IPS-NIHi11 (cell line): ENCODE measurements around the gene SPTBN1.

Source experiments
- DNase-seq: peaks from one replicate; pipeline ENCODE4 v3.0.0; 2012; ENCODE audit warnings: mixed read lengths, low spot score

The SPTBN1 gene

DNA sequence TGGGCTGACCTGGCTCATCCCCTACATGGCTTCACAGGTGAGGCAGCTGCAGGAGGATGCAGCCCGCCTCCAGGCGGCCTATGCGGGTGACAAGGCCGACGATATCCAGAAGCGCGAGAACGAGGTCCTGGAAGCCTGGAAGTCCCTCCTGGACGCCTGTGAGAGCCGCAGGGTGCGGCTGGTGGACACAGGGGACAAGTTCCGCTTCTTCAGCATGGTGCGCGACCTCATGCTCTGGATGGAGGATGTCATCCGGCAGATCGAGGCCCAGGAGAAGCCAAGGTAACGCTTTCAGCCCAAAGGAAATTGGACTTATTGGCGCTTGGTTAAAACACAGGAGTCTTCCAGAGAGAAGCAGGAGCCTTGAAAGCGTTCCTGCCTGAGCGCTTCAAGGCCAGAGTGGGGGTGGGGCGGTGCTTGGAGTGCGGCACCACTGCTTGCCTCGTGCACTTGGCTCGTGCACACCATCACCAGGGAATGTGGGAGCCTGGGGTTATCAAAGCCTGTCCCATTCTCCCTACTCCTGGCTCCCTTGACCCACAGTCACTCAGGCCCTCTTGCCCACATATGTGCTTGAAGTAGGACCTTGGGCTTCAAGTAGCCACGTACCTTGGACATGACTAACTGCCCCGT, 197.6 kb downstream of the SPTBN1 start:
- DNase-seq, result no peak

DNA sequence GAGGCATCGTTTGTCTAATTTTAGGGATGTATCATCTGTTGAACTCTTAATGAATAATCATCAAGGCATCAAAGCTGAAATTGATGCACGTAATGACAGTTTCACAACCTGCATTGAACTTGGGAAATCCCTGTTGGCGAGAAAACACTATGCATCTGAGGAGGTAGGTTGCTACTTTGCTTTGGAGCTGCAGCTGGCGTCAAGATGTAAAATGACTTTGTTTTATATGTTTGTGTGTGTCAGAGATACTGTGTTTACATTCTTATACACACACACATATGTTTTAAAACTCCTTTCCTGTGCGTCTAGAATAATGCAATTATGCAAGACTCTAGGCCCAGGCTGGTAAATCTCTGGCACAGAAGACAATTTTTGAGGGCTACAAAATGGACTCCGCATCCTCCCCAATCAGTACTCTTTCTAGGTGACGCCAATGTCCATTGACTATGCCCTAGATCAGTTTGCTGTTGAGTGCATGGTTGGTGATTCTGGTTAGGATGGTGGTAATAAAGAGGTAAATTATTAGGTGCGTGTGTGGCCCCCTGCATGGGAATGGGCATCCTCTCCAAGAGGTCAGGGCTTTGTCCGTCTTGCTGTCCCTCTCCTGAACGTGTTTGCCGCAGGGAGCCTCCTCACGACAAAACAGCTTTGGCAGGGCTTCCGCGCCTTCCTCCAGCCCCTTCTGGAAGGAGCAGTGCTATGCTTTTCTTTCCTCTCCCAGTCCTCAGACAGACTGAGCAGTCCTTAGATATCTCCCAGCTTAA, 199.1 kb downstream of the SPTBN1 start:
- DNase-seq, result no peak

DNA sequence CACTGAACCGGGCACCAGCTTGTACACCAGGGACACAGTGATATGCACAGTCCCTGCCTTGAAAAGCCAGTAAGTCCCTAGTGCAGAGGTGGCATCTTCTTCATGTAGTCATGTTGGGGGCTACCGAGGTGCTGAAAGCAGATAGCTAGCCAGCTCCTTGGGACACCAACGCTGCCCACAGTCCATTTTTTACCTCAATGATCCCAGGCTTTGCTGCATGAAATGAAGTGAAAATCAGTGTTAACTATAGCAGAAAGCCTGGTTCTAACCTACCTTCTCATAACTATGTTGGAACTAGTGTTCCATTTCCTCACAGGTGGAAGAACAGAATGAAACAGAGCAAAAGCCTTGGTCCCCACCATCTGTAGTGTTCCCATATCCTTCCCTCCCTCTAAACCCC, 200.7 kb downstream of the SPTBN1 start:
- DNase-seq, result no peak

DNA sequence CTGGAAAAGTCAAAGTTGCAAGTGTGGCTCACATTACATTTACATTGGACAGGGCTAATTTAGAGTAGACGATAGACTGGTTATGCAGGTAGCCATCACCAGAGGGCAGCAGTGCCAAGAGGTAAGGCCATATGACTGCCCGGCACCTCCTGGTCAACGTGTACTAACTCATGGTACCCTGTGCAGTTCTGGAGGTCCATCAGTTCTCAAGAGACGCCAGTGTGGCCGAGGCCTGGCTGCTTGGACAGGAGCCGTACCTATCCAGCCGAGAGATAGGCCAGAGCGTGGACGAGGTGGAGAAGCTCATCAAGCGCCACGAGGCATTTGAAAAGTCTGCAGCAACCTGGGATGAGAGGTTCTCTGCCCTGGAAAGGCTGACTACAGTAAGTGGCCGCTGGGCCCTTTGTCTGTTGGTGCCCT, 201.5 kb downstream of the SPTBN1 start:
- peak; percentile 77 for DNase-seq

DNA sequence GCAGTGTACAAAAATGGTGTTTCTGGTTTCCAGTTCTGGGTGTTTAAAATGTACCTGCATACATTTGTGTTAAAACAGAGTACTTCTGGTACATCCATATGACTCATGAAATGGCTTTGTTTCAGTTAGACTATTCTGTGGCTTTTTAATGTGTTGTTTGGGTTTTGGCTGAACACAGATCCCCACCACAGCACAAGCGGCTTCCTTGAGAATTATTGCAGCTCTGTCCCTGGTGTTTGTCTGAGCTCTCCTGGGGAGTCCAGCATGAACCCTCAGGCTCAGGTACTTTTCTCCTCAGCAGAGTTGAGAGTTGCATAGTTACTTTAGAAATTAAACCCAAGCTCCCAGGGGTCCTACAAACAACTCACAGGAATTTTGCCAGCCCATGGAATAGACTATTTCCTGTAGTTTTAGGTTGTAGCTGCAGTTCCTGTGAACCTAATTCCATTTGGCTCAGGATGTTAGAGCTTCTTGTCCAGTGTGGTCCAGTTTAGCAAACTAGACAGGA, 202.5 kb downstream of the SPTBN1 start:
- DNase-seq, result no peak

DNA sequence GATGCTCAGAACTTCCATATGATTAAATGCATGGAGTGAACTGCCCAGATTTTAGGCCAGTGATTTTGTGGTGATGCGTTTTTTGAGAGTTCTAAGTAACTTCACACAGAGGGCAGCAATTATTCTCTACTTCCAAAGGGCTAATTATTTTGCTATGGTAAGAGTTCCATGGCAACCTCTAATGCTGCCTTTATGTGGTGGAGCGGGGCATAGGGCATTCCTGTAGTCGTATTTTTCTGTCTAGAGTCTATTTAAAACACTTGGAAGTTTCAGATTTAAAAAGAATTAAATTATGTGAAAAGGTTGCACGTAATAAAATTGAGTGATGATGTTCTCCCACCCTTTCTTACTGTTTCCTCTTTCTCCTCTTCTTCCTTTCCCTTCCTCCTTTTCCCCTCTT, 203.4 kb downstream of the SPTBN1 start:
- DNase-seq, result no peak

DNA sequence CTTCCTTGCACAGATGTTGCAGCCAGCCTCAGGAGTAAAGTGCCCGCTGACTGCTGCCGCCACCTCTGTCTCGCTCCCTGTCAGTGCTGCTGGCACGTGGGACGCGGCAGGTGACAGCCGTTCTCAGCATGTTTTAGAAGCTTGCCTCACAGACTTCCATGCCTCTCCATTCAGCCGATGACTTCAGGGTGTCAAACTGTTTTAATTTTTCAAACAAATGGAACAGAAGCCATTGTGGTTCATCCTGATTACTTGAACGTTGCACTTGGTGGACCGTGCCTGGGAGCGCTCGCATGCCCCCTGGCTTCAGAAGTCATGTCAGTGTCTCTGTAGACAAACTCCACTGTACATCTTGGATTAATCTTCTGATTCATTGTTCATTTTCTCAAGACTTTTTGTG, 204.6 kb downstream of the SPTBN1 start:
- no peak for DNase-seq

DNA sequence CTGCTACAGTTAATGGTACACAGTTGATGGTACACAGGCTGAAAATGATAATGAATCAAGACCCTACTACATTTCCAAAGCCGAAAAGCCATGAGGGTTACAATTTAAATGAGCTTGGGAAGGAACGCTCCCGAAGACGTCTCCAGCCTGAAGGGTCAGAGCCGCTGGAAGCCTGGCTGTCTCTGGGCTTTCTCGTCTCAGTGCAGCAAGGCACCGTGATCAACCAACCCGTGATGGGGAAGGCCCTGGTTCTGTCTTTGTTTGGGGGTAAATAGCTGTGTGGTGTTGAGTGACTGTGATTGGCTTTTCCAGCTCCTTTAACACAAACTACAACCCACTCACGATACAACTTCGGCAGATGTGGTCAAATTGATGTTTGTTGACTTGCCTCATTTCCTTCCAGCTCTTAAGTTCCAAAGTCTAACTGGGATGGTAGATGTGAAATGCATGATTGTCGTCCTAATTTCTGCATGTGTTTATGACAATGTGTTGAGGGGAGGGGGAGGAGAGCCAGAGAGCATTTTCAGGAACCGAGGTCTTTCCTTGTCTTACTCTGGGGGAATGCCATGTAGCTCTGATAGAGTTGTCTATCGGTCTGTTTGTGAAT, 207.4 kb downstream of the SPTBN1 start:
- no peak for DNase-seq

DNA sequence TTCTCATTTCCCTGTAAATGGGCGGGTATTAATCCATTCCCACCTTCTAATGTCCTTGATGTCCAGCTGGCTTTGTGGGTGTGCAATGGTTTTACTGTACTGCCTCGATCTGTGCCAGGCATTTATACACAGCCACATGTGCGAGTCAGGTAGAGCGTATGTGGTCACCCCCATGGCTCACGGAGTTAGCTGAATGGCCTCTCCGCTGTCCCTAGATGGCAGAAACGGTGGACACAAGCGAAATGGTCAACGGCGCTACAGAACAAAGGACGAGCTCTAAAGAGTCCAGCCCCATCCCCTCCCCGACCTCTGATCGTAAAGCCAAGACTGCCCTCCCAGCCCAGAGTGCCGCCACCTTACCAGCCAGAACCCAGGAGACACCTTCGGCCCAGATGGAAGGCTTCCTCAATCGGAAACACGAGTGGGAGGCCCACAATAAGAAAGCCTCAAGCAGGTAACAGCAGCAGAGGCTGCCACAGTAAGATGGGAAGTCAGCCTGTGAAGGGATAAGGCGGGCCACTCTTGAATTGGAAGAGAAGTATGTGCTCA, 208.2 kb downstream of the SPTBN1 start:
- no peak for DNase-seq

DNA sequence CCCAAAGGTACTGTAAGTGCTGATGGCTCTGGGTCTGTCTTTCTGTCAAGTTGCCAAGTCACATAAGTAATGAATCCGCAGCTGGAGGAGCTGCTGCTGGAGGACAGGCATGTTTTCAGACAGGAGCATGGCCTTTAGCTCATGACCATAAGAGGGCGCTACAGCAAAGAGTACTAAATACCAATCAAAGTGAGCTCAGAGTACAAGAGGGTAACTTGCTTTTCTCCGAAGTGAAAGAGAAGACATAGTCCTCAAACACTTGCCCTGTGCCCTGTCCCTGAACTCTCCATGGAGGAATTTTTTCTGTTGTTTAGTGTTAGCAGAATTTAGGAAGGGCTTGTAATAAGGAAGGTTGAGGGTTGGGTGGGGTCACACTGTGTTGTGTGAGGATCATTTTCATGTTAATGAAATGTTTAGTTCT, 209.3 kb downstream of the SPTBN1 start:
- DNase-seq, result peak; percentile 66

DNA sequence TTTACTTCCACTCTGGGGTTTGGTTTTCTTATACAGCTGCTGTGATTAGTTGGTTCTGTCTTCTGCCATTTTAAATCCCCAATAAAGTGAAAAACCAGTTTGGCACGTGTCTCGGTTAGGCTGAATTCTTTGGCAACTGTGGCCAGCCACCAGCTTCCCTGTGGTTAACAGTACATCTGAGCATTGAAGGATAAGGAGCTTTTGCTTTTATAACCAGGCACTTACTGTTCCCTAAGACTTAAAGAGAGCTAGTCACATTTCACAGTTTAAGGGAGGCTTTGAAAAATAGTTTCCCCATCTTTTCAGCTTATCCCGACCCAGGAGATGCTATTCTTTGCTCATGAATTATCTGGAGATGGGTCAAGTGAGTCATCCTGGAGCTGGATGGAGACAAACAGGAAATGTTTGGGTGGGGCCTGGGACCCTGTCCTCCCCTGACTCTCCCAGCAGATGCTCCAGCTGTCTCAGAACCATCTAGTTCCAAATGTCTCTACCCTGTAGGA, 210.1 kb downstream of the SPTBN1 start:
- DNase-seq, result no peak

DNA sequence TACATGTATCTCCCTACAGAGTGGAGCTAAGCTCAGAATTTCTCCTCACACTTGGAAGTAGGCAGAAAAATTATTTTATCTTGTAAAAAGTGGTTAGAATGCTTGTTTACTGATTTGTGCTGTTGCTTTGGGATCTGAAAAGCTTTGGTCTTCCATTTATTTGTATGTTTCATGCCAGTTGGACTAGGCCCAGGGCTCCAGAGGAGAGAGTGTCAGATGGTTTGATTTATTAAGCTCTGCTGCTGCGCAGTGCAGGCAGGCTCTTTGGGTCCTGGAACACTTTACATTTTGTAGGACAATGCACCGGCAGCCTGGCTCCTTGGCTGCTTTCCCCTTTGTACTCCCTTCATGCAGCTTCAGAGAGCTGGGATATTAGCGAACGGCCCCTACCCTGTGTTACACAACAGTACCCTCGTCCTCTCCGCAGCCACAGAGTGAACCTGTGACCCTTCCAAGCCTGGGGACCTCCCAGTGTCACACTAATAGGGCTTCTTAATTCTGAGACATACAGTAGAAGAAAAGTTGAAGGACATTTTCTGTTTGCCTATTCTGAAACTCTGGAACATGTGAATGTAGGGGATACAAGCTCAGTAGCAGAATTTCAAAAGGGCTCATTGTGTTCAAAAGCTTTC, 210.6 kb downstream of the SPTBN1 start:
- no peak for DNase-seq

DNA sequence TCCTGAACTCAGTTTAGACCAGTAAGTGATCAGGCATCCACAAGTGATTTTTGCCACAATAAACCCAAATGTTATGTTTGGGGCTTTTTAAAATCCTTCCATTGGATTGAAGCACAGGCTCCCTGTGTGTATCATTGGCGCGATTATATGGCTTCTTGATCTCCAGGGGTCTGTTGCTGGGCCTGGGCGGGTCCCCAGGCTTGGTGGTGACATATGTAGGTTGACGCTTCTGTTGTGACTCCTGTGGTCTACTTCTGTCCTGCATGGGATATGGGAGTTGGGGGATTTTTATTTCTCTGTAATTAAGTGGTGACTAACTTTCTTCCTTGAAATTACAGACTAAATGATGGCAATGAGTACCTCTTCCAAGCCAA, 211.1 kb downstream of the SPTBN1 start:
- no peak for DNase-seq

DNA sequence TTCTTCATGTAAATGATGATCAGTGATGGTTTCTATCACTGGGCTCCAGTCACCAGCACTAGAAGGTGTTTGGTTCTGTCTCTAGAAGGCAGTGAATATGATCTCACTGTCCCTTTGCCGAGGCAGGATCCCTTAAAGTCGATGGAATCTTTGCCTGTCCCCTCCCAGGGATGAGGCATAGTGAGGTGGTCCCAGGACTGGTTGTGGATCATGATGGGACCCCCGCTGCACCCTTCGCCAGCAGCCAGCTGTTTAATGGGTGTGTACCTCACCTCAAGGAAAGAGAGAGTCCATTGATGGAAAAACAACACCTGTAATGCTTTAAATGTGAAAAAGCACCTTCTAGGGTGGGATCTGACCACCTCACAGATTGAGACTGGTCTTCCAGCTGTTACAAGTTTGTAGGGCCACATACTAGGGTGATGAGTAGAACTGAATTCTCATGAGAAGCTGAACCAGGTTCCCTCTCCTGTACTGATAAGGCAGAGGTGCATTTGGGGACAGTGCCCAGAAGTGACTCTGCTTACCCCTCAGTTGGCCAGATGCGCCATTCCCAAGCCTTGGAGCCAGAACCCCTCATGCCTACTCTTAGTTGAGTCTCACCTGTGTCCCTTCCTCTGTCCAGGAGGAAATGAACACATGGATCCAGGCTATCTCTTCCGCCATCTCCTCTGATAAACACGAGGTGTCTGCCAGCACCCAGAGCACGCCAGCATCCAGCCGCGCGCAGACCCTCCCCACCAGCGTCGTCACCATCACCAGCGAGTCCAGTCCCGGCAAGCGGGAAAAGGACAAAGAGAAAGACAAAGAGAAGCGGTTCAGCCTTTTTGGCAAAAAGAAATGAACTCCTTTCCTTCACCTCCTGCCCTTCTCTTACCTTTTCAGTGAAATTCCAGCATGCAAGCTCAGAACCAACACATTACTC, 211.9 kb downstream of the SPTBN1 start:
- DNase-seq, result no peak

DNA sequence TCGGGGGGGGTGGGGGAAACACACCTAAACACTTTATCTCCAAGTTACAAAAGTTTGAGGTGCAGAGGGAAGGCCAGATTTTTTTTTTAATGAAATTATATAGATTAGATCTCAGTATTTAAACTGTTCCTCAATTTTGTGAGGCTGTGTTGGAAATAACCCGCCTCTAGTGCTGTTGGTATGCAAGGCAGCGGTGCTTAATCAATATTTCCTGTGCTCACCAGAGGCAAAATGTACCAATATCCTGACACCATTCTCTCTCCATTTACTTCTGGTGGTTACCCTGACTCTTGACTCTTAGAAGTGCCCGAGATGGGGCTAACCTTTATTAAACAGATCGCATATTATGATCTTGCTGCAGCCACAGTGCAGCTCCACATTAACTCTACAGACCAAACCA, 212.6 kb downstream of the SPTBN1 start:
- no peak for DNase-seq

DNA sequence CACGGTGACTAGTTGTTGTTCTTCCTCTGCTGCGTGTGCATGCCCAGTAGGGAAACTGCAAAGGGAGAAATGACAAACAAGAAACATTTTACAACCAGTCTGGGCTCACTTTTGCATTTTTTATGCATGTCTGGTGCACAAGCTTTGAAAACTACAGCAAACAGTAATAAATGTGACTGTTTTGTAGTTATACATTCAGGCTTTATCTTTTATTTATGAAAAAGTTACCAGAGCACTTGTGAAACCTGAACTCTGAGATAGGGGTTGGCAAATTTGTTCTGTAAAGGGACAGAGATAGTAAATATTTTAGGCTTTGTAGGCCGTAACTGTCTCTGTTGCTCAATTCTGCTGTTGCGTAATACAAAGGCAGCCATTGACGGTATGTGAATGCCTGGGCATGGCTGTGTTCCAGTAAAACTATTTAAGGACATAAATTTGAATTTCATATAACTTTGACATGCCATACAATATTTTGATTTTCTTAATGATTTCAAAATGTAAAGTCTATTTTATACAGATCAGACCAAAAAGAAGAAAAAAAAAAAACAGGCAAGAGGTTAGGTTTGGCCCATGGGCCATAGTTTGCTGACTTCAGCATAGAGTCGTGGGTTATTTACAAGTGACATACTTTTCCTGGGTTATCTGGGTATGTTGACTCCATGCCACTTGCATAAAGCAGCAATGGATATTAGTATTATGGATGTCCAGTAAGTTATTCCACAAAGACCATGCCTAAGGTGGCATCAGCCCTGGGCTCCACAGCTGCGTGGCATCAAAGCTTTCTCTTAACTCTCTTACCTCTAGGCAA, 213.8 kb downstream of the SPTBN1 start:
- no peak for DNase-seq

DNA sequence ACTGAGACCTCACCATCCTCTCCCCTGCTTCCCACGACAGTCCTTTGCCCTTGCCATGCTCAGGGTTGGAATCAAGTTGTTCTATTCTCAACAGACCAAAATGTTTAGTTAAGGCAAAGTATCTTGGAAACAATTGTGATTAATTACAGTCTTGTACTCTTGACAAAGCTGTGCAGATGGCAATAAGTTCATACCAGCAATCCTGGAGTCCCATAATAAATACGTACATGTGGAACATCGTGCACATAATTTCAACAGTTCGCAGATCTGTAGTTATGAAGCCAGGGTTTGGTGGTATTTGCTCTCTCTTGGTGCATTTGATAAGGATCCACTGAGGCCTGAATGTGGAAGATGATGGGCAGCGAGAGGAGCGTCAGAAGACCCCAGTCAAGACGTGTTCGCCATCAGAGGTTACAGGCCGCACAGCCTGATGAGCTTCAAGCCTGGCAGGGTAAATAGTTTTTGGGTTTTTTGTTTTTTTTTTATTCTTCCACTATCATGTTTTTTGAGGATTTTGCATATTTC, 214.4 kb downstream of the SPTBN1 start:
- DNase-seq, result no peak

DNA sequence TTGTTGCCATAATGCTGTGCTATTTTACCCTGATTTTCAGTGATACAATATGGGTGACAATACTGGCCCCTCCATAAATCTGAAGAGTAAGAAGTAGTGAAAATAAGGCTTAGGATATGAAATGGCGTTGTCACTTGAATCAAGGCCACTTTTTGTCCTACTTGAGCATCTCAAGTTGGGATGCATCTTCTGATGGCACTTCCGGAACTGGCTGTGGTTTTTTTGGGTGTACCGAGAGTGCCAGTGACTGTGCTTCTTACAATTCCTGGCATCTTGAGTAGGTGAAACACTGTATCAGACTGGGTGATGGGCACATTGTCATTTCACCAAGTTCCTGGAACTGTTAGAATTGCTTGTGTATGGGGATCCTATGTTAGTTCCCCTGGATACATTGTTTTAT, 214.9 kb downstream of the SPTBN1 start:
- no peak for DNase-seq

DNA sequence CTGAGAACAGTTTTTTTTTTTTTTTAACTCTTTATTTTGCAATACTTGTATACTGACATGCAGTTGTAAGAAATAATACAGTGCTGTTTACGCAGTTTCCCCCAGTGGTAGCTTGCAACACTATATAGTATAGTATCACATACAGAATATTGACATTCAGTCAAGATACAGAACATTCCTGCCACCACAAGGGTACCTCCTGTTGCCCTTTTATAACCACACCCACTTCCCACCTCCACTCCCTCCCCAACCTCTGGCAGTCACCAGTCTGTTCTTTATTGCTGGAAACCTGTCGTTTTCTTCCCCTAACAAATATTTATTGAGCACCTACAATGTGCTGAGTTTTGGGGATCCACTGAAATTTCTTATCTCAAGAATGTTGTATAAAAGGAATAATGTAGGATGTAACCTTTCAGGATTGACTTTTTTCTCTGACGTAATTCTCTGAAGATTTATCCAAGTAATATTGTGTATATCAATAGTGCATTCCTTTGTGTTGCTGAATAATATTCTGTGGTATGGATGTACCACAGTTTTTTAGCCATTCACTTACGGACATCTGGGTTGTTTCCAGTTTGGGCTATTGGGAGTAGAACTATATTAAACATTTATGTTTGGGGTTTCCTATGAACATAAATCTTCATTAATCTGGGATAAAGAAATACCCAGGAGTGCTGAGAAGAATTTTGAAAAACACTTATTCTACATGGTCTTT, 215.9 kb downstream of the SPTBN1 start:
- no peak for DNase-seq
